HepG2 (cell line): ENCODE data around the gene DCC. TPM values are rescaled to one million over a fixed set of nuclear protein-coding genes. Genes with fewer than 3 reads are reported as not detected.

ENCODE experiments used
- ATAC-seq: fragments of 200-7000 bp; cut with Tn5 transposase; 3 replicates; pipeline ENCODE4 v1.9.1; 2020; ENCODE audit warnings: mild to moderate bottlenecking, moderate library complexity
- BruUV-seq: library from RNA; stranded (reverse); fragments of 400-500 nt; replicated peaks from 2 replicates; lab custom pipeline; 2021; lab: Mats Ljungman, UMichigan
- CTCF ChIA-PET: fragments of 300-600 bp; formaldehyde crosslinking; extraction: SDS; loops from one replicate; lab custom pipeline; 2021; ENCODE audit warnings: low total read pairs, inconsistent platforms, low intra/inter-chr PET ratio; lab: Yijun Ruan, JAX
- POLR2A ChIA-PET: fragments of 350-600 bp; sonication (Branson Sonifier 250); formaldehyde crosslinking; loops from one replicate; lab custom pipeline; 2020; ENCODE audit warnings: antibody characterized with exemption, inconsistent platforms; lab: Yijun Ruan, JAX
- DNase-seq: peaks from one replicate; pipeline ENCODE4 v3.0.0-alpha.2; 2015; ENCODE audit warnings: low spot score
- FAIRE-seq: peaks from 3 replicates; lab custom pipeline; 2011; peaks lifted over from hg19 to GRCh38; lab: Jason Lieb, UNC
- H2AFZ ChIP-seq: one replicate; pipeline ENCODE4 v1.6.1; 2011; ENCODE audit warnings: low read length, inconsistent platforms
- H3K27ac ChIP-seq: fragments of 300-600 bp; 3 replicates; pipeline ENCODE4 v1.8.0; 2011; ENCODE audit warnings: mixed run types, mild to moderate bottlenecking, mixed read lengths, low read length, inconsistent platforms; ENCODE audit not compliant: insufficient read depth; ENCODE audit errors: extremely low read length
- H3K27me3 ChIP-seq, 2 experiments: fragments of 200-600 bp in 1 of 2; 2 replicates in 1 of 2; 3 replicates in 1 of 2; pipeline versions ENCODE4 v1.6.0 to v1.8.0; 2011; ENCODE audit warnings: low read length in 2 of 2, mild to moderate bottlenecking in 2 of 2, moderate library complexity in 2 of 2, inconsistent platforms in 1 of 2; ENCODE audit not compliant: insufficient read depth in 2 of 2, control insufficient read depth in 1 of 2
- H3K36me3 ChIP-seq, 2 experiments: fragments of 200-600 bp in 1 of 2; replicated peaks in 1 of 2; 2 replicates in 1 of 2; 3 replicates in 1 of 2; pipeline versions ENCODE4 v1.5.1 to v1.8.0; 2011; ENCODE audit warnings: low read length in 2 of 2, inconsistent platforms in 1 of 2; ENCODE audit not compliant: insufficient read depth in 2 of 2, control insufficient read depth in 1 of 2
- H3K4me1 ChIP-seq: 2 replicates; pipeline ENCODE4 v1.5.1; 2012; ENCODE audit warnings: low read length, inconsistent platforms; ENCODE audit not compliant: insufficient read depth
- H3K4me2 ChIP-seq: 2 replicates; pipeline ENCODE4 v1.6.0; 2011; ENCODE audit warnings: low read depth, low read length, inconsistent platforms
- H3K4me3 ChIP-seq, 3 experiments: fragments of 200-600 bp in 1 of 3; sonication (generic), shearing (Covaris generic) in 1 of 3; replicated peaks in 1 of 3; 2 replicates each; pipeline ENCODE4 v1.5.1; 2011 to 2016; ENCODE audit warnings: low read length in 3 of 3, inconsistent platforms in 2 of 3, low read depth in 2 of 3, mild to moderate bottlenecking in 2 of 3, control low read depth in 1 of 3, mixed read lengths in 1 of 3; ENCODE audit not compliant: insufficient read depth in 1 of 3
- H3K79me2 ChIP-seq: one replicate; pipeline ENCODE4 v1.6.1; 2011; ENCODE audit warnings: low read length, inconsistent platforms; ENCODE audit not compliant: insufficient read depth
- H3K9ac ChIP-seq: 2 replicates; pipeline ENCODE4 v1.6.0; 2011; ENCODE audit warnings: mild to moderate bottlenecking, low read depth, low read length, inconsistent platforms; ENCODE audit not compliant: insufficient read depth
- H3K9me3 ChIP-seq: 2 replicates; pipeline ENCODE4 v1.5.1; 2012; ENCODE audit warnings: mild to moderate bottlenecking, low read length
- H4K20me1 ChIP-seq: 2 replicates; pipeline ENCODE4 v1.6.0; 2011; ENCODE audit warnings: inconsistent platforms, mild to moderate bottlenecking, low read length, moderate library complexity; ENCODE audit not compliant: insufficient read depth
- CBFB ChIP-seq: sonication (generic); formaldehyde crosslinking; IDR thresholded peaks from 2 replicates; pipeline ENCODE4 v1.4.0; 2020; ENCODE audit warnings: missing genetic modification reagents
- DRAP1 ChIP-seq: IDR thresholded peaks from 2 replicates; pipeline ENCODE4 v1.6.1; 2016; ENCODE audit warnings: missing genetic modification reagents, missing compliant biosample characterization
- E2F2 ChIP-seq: sonication (generic); formaldehyde crosslinking; IDR thresholded peaks from 2 replicates; pipeline ENCODE4 v1.4.0; 2020; ENCODE audit warnings: missing genetic modification reagents, borderline replicate concordance
- PLSCR1 ChIP-seq: sonication (generic); formaldehyde crosslinking; IDR thresholded peaks from 2 replicates; pipeline ENCODE4 v1.5.0; 2020; ENCODE audit warnings: missing genetic modification reagents, mild to moderate bottlenecking, borderline replicate concordance
- TGIF2 ChIP-seq: IDR thresholded peaks from 2 replicates; pipeline ENCODE4 v1.6.1; 2016; ENCODE audit warnings: control low read depth, missing compliant biosample characterization
- ZNF230 ChIP-seq: sonication (generic); formaldehyde crosslinking; IDR thresholded peaks from 2 replicates; pipeline ENCODE4 v1.4.0; 2020; ENCODE audit warnings: mild to moderate bottlenecking, missing genetic modification reagents
- ZNF253 ChIP-seq: sonication (generic); formaldehyde crosslinking; IDR thresholded peaks from 2 replicates; pipeline ENCODE4 v1.8.0; 2022; ENCODE audit warnings: mild to moderate bottlenecking, missing genetic modification reagents, borderline replicate concordance
- ZSCAN30 ChIP-seq: sonication (generic); formaldehyde crosslinking; IDR thresholded peaks from 2 replicates; pipeline ENCODE4 v1.5.0; 2020; ENCODE audit warnings: mild to moderate bottlenecking, missing genetic modification reagents
- WGBS: methylation state at CpG from one replicate; pipeline ENCODE4 v1.1.6; 2017; ENCODE audit warnings: low lambda C conversion rate; 5-methylcytosine and 5-hydroxymethylcytosine counted together
- in situ Hi-C: cut with HindIII; loops from 2 replicates; pipeline ENCODE4 v1.10.0; 2017; ENCODE audit warnings: low pct_unique_long_range_greater_than_20kb; ENCODE audit not compliant: extremely low pct_ligation_motif_present
- intact Hi-C: fragments of 100-400 bp; cut with micrococcal nuclease; formaldehyde crosslinking; loops from one replicate; pipeline ENCODE4 v1.10.0; 2022; ENCODE audit not compliant: unreplicated experiment
- polyA plus RNA-seq, 8 experiments: library from polyadenylated mRNA; depleted of rRNA in 3 of 8; stranded (reverse) in 7 of 8; unstranded in 1 of 8; fragments of >200 nt; fragmentation: Illumina TruSeq in 4 of 8; extraction: Trizol in 4 of 8; gene quantifications; 2 replicates each; pipeline versions ENCODE4 v1.2.1 to v1.2.3, GENCODE V29; 2011 to 2016; ENCODE audit warnings: low read depth in 4 of 8, missing spikeins in 1 of 8, mixed read lengths in 1 of 8; ENCODE audit not compliant: insufficient read depth in 1 of 8
- total RNA-seq, 5 experiments: library from RNA; depleted of rRNA; stranded (reverse); fragments of >200 nt; fragmentation: Illumina TruSeq; extraction: Trizol; gene quantifications; 2 replicates each; pipeline ENCODE4 v1.2.3, GENCODE V29; 2016; ENCODE audit warnings: low read depth in 1 of 5
- TF ChIP-seq, protein P1 (sequence below): sonication (generic); formaldehyde crosslinking; IDR thresholded peaks from 2 replicates; pipeline ENCODE4 v1.4.0; 2020; ENCODE audit warnings: missing genetic modification reagents, mild to moderate bottlenecking, borderline replicate concordance

Gene DCC
- total and polyA plus RNA-seq, 2 of the 13 experiments (the other 11 are each of a cell fraction or from before 2014, with no cell fraction given): not detected

DNA sequence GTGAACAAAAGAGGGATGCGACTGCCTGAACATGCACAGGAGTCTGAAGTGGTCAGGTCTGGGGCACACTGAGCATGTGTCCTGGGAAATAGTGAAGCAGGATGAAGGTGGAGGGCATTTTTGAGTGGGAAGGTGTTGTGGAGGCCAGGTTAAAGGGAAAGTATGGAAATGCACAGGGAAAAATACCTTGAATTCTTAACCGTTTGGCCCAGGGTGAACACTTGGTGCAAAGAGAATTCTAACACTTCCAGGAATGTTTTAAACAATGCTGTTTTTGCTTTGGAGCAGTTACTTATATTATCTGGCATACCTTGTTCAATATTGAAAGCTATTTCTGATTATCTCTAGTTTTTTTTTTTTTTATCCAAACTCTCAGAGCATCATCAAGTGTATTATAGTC lies 623.5 kb downstream of the DCC start (continued):
- no peak for TF ChIP-seq DRAP1 (CRISPR knock-in tag)
- TF ChIP-seq, all 625 proteins: peak for 0

GRCh38 chr18:52970686-52971085 lies 630.7 kb downstream of the DCC start:
- ATAC-seq (no peak), FAIRE-seq (no peak), DNase-seq (no peak)
- Histone ChIP-seq H4K20me1 (no peaks in the 10 kb centered on the region), H3K4me2 (no peak overlapping the region), H3K79me2 (no peaks in the 10 kb centered on the region), H3K36me3 (no peaks in the 10 kb centered on the region), H3K27me3 (no peaks in the 10 kb centered on the region), H2AFZ (no peak overlapping the region), H3K9ac (no peak overlapping the region), H3K27ac (no peak overlapping the region), H3K4me1 (no peaks in the 10 kb centered on the region), H3K4me3 (no peak overlapping the region), H3K9me3 (0 out of 2 replicates have a peak, but pooled peaks cover 3% of the 10 kb centered on the region)
- ChIA-PET CTCF (no interaction called here), POLR2A (no interaction called here)
- in situ Hi-C loops (no loop called here), intact Hi-C loops (no loop called here)
- no TSS peak for BruUV-seq
- WGBS: 15% methylated on average over 2 of the region's 2 CpGs
- no peak for TF ChIP-seq ZNF230 (CRISPR knock-in tag)
- TF ChIP-seq, protein P1, sequence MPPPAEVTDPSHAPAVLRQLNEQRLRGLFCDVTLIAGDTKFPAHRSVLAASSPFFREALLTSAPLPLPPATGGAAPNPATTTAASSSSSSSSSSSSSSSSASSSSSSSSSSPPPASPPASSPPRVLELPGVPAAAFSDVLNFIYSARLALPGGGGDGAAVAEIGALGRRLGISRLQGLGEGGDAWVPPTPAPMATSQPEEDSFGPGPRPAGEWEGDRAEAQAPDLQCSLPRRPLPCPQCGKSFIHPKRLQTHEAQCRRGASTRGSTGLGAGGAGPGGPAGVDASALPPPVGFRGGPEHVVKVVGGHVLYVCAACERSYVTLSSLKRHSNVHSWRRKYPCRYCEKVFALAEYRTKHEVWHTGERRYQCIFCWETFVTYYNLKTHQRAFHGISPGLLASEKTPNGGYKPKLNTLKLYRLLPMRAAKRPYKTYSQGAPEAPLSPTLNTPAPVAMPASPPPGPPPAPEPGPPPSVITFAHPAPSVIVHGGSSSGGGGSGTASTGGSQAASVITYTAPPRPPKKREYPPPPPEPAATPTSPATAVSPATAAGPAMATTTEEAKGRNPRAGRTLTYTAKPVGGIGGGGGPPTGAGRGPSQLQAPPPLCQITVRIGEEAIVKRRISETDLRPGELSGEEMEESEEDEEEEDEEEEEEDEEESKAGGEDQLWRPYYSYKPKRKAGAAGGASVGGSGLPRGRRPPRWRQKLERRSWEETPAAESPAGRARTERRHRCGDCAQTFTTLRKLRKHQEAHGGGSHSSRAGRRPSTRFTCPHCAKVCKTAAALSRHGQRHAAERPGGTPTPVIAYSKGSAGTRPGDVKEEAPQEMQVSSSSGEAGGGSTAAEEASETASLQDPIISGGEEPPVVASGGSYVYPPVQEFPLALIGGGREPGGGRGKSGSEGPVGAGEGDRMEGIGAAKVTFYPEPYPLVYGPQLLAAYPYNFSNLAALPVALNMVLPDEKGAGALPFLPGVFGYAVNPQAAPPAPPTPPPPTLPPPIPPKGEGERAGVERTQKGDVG (CRISPR knock-in tag): no peak
- TF ChIP-seq TGIF2 (CRISPR knock-in tag): no peak
- TF ChIP-seq E2F2 (CRISPR knock-in tag): no peak
- TF ChIP-seq CBFB (CRISPR knock-in tag): no peak
- no peak for TF ChIP-seq ZSCAN30 (CRISPR knock-in tag)
- TF ChIP-seq ZNF253: no peak
- TF ChIP-seq PLSCR1 (CRISPR knock-in tag): no peak
